ENCODE results near the gene FNDC11. TPM values are rescaled to one million over a fixed set of nuclear protein-coding genes. Genes with fewer than 3 reads are reported as not detected.
"Not testable (repeated sequence)": the region's sequence is repeated elsewhere in the genome, so short reads cannot be mapped to it uniquely, and the experiment has no call there.

Gene FNDC11
- total RNA-seq, 2 donors from 2014 or later = 0.08 TPM; not detected in 1

- ATAC-seq (no peak), DNase-seq (no peak)
- intact Hi-C loops (cut with DNase I) = loop anchor here in 1 of 2 donors (10.0 kb wide), 1 partner anchor 55 kb away; the partner anchor contains the start of gene SRMS
These were observed 45.6 kb downstream of the FNDC11 start for GRCh38 chr20:63599396-63600050.

- DNase-seq; intact Hi-C loops (cut with DNase I); ATAC-seq: not testable (repeated sequence)
These were observed 47.7 kb downstream of the FNDC11 start for GRCh38 chr20:63601679-63602078.

GRCh38 chr20:63602321-63602720, 48.4 kb downstream of the FNDC11 start:
- DNase-seq = no peak

More at GRCh38 chr20:63602321-63602720, 48.4 kb downstream of the FNDC11 start:
- no peak for ATAC-seq
- intact Hi-C loops (cut with DNase I) = no loop called here

Other genes with a start within 250 kb of the FNDC11 start
- gene CHRNA4, start 192.8 kb upstream of the FNDC11 start, total RNA-seq = under 1 TPM; 0.06 to 0.31 TPM
- gene KCNQ2, start 81.5 kb upstream of the FNDC11 start, total RNA-seq = 1 to 10 TPM in 1 of 2 donors, under 1 TPM in 1; 0.91 to 2.0 TPM
- 100 to 1,000 TPM; 656 to 679 TPM for gene EEF1A2, start 55.1 kb upstream of the FNDC11 start, total RNA-seq
- gene PPDPF, start 33.4 kb upstream of the FNDC11 start, total RNA-seq = 100 to 1,000 TPM; 215 to 241 TPM
- under 1 TPM in 1 of 2 donors, not detected in 1; 0.29 TPM for gene PTK6, start 16.8 kb upstream of the FNDC11 start, total RNA-seq
- gene SRMS, start 6.4 kb upstream of the FNDC11 start, total RNA-seq = not detected
- gene HELZ2, start 20.1 kb downstream of the FNDC11 start, total RNA-seq = 10 to 100 TPM; 12.1 to 36.0 TPM
- 1 to 10 TPM; 5.7 to 7.9 TPM for gene GMEB2, start 72.9 kb downstream of the FNDC11 start, total RNA-seq
- gene STMN3, start 99.3 kb downstream of the FNDC11 start, total RNA-seq = 1 to 10 TPM; 6.9 to 8.4 TPM
- 10 to 100 TPM; 13.5 to 17.3 TPM for gene RTEL1, start 104.2 kb downstream of the FNDC11 start, total RNA-seq
- 10 to 100 TPM in 1 of 2 donors, 1 to 10 TPM in 1; 1.4 to 10.1 TPM for gene TNFRSF6B, start 142.5 kb downstream of the FNDC11 start, total RNA-seq
- 10 to 100 TPM; 36.8 to 44.9 TPM for gene ARFRP1, start 153.8 kb downstream of the FNDC11 start, total RNA-seq
- gene ZGPAT, start 153.9 kb downstream of the FNDC11 start, total RNA-seq = 10 to 100 TPM; 16.4 to 18.6 TPM
- gene LIME1, start 182.5 kb downstream of the FNDC11 start, total RNA-seq = 1 to 10 TPM; 3.6 to 3.7 TPM
- 10 to 100 TPM; 47.9 to 71.0 TPM for gene SLC2A4RG, start 185.6 kb downstream of the FNDC11 start, total RNA-seq

Measured in left cardiac atrium (tissue), 4 donors.